Skeletal muscle cell (primary cell): ENCODE results near the gene ST3GAL4.

Experiments
- DNase-seq: peaks from one replicate; pipeline ENCODE4 v3.0.0-alpha.2; 2010; ENCODE audit warnings: low read depth
- H3K4me3 ChIP-seq: 2 replicates; pipeline ENCODE4 v1.5.1; 2011; ENCODE audit warnings: low read depth, mild to moderate bottlenecking, control low read depth, low read length, moderate library complexity

ST3GAL4 gene

GRCh38 chr11:126415669-126416420, 60.4 kb downstream of the ST3GAL4 start:
- no peak for DNase-seq
- H3K4me3 ChIP-seq, result peak overlapping the region; percentile 53

GRCh38 chr11:126416542-126417090, 61.1 kb downstream of the ST3GAL4 start:
- H3K4me3 ChIP-seq, result peak overlapping the region; percentile 53
- DNase-seq, result peak; percentile 28

- H3K4me3 ChIP-seq, result peak overlapping the region; percentile 53
- no peak for DNase-seq
These were observed 61.8 kb downstream of the ST3GAL4 start for GRCh38 chr11:126417091-126417862.

GRCh38 chr11:126418887-126419286, 63.4 kb downstream of the ST3GAL4 start:
- no peak for DNase-seq
- H3K4me3 ChIP-seq, result no peak overlapping the region

GRCh38 chr11:126419801-126420697, 64.6 kb downstream of the ST3GAL4 start:
- no peak overlapping the region for H3K4me3 ChIP-seq
- DNase-seq, result peak; percentile 45

- no peak for DNase-seq
- no peak overlapping the region for H3K4me3 ChIP-seq
These were observed 65.3 kb downstream of the ST3GAL4 start for GRCh38 chr11:126420698-126421256.

GRCh38 chr11:126421271-126421671, 65.8 kb downstream of the ST3GAL4 start:
- no peak for DNase-seq
- H3K4me3 ChIP-seq, result no peak overlapping the region

GRCh38 chr11:126422446-126422845, 67.0 kb downstream of the ST3GAL4 start:
- no peak overlapping the region for H3K4me3 ChIP-seq
- no peak for DNase-seq

GRCh38 chr11:126423154-126423553, 67.7 kb downstream of the ST3GAL4 start:
- no peak for DNase-seq
- H3K4me3 ChIP-seq, result no peak overlapping the region

GRCh38 chr11:126423743-126424142, 68.3 kb downstream of the ST3GAL4 start:
- no peak overlapping the region for H3K4me3 ChIP-seq
- no peak for DNase-seq

GRCh38 chr11:126424471-126425039, 69.1 kb downstream of the ST3GAL4 start:
- H3K4me3 ChIP-seq, result no peak overlapping the region
- DNase-seq, result no peak

GRCh38 chr11:126426106-126426505, 70.6 kb downstream of the ST3GAL4 start:
- H3K4me3 ChIP-seq, result no peak overlapping the region
- no peak for DNase-seq

GRCh38 chr11:126426820-126427749, 71.6 kb downstream of the ST3GAL4 start:
- no peak overlapping the region for H3K4me3 ChIP-seq
- DNase-seq, result no peak

- DNase-seq, result no peak
- H3K4me3 ChIP-seq, result no peak overlapping the region
These were observed 75.3 kb downstream of the ST3GAL4 start for GRCh38 chr11:126430581-126431335.

- H3K4me3 ChIP-seq, result no peak overlapping the region
- DNase-seq, result peak; percentile 27
These were observed 76.0 kb downstream of the ST3GAL4 start for GRCh38 chr11:126431401-126432064.

GRCh38 chr11:126432065-126432461, 76.6 kb downstream of the ST3GAL4 start:
- DNase-seq, result no peak
- no peak overlapping the region for H3K4me3 ChIP-seq

GRCh38 chr11:126432525-126432924, 77.0 kb downstream of the ST3GAL4 start:
- H3K4me3 ChIP-seq, result no peak overlapping the region
- DNase-seq, result no peak
